ENCODE data around the gene IBTK. TPM values are rescaled to one million over a fixed set of nuclear protein-coding genes. Genes with fewer than 3 reads are reported as not detected.

Gene IBTK
- total RNA-seq, 1 experiment from 2014 or later: 17.1 TPM

GRCh38 chr6:82178077-82178758 is 69.3 kb downstream of the IBTK start:
- no peak overlapping the region for H3K27ac ChIP-seq (ENCODE audit: insufficient read length, low read depth, low read length)
- no peak overlapping the region for H3K4ac ChIP-seq (ENCODE audit: low read depth, low read length)
- H2BK5ac ChIP-seq (ENCODE audit: insufficient read length, low read length): no peak overlapping the region
- H3K4me1 ChIP-seq (ENCODE audit: insufficient read depth, low read length): no peaks in the 10 kb centered on the region
- H3K79me2 ChIP-seq (ENCODE audit: insufficient read depth, low read length): no peaks in the 10 kb centered on the region
- no peak overlapping the region for H3K23ac ChIP-seq (ENCODE audit: insufficient read length, low read depth, low read length)
- no peaks in the 10 kb centered on the region for H3K23me2 ChIP-seq (ENCODE audit: insufficient read length, low read depth, low read length, poor library complexity, severe bottlenecking)
- H3K4me2 ChIP-seq (ENCODE audit: insufficient read depth, insufficient read length, low read length): no peak overlapping the region
- no peak for DNase-seq
- H3K79me1 ChIP-seq (ENCODE audit: insufficient read depth, low read depth, low read length, poor library complexity, severe bottlenecking): no peaks in the 10 kb centered on the region
- H3K56ac ChIP-seq (ENCODE audit: insufficient read length, low read depth, low read length): no peak overlapping the region
- Mint-ChIP-seq H3K27me3 (ENCODE audit: low read depth) (no peaks in the 10 kb centered on the region), H3K4me1 (no peaks in the 10 kb centered on the region), H3K36me3 (ENCODE audit: insufficient read depth in 1 of 3, low read depth in 3 of 3) (peaks cover 7 to 37% (median 25%) of the 10 kb centered on the region in 3 experiments; a peak in 6 of 7 replicates), H3K27ac (no peak overlapping the region), H3K4me3 (no peak overlapping the region), H3K9me3 (no peaks in the 10 kb centered on the region)
- H4K5ac ChIP-seq (ENCODE audit: insufficient read length, low read depth, low read length): no peak overlapping the region
- H3K9ac ChIP-seq (ENCODE audit: extremely low read depth, insufficient read length, low read length): no peak overlapping the region
- no peak overlapping the region for H2BK20ac ChIP-seq (ENCODE audit: low read depth, low read length, poor library complexity, severe bottlenecking)
- H4K91ac ChIP-seq (ENCODE audit: insufficient read length, low read depth, low read length): no peak overlapping the region
- H4K20me1 ChIP-seq (ENCODE audit: control insufficient read depth, insufficient read depth, insufficient read length): no peaks in the 10 kb centered on the region
- H2BK120ac ChIP-seq (ENCODE audit: low read depth, low read length, poor library complexity, severe bottlenecking): no peak overlapping the region
- no CpG with 5 or more reads among the region's 2 CpGs for WGBS (ENCODE audit: extremely low coverage, insufficient read length, low lambda C conversion rate)
- H3K18ac ChIP-seq (ENCODE audit: insufficient read length, low read depth, low read length): no peak overlapping the region
- H3K27me3 ChIP-seq (ENCODE audit: insufficient read depth, low read length): no peaks in the 10 kb centered on the region
- no peak overlapping the region for H3T11ph ChIP-seq (ENCODE audit: low read length)
- TF ChIP-seq, protein P1, sequence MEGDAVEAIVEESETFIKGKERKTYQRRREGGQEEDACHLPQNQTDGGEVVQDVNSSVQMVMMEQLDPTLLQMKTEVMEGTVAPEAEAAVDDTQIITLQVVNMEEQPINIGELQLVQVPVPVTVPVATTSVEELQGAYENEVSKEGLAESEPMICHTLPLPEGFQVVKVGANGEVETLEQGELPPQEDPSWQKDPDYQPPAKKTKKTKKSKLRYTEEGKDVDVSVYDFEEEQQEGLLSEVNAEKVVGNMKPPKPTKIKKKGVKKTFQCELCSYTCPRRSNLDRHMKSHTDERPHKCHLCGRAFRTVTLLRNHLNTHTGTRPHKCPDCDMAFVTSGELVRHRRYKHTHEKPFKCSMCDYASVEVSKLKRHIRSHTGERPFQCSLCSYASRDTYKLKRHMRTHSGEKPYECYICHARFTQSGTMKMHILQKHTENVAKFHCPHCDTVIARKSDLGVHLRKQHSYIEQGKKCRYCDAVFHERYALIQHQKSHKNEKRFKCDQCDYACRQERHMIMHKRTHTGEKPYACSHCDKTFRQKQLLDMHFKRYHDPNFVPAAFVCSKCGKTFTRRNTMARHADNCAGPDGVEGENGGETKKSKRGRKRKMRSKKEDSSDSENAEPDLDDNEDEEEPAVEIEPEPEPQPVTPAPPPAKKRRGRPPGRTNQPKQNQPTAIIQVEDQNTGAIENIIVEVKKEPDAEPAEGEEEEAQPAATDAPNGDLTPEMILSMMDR (conservative IDR thresholded peaks at IDR 0.05): peak; percentile 44; the same call in 2 of the 3 replicates
- H4K8ac ChIP-seq (replicated peaks; ENCODE audit: insufficient read length, low read depth, low read length): no peak overlapping the region
- H2AK5ac ChIP-seq (ENCODE audit: insufficient read length, low read length): no peak overlapping the region
- H2BK15ac ChIP-seq (ENCODE audit: low read depth, low read length): no peak overlapping the region
- no peak overlapping the region for H3K14ac ChIP-seq (ENCODE audit: insufficient read depth, low read length)
- no peak overlapping the region for H2BK12ac ChIP-seq (ENCODE audit: insufficient read length, low read depth, low read length)
- H2AFZ ChIP-seq (ENCODE audit: low read length): no peak overlapping the region
- H3K9me3 ChIP-seq (ENCODE audit: control insufficient read depth, low read depth, low read length): no peaks in the 10 kb centered on the region

All from H9 (cell line).